GM10266 (cell line): ENCODE data around the gene NLGN4Y.

ENCODE experiments used
- DNase-seq: peaks from one replicate; pipeline ENCODE4 v3.0.0; 2012; ENCODE audit errors: extremely low spot score
- TF ChIP-seq, protein P1 (sequence below): IDR thresholded peaks from 2 replicates; pipeline ENCODE4 v1.5.1; 2012; ENCODE audit warnings: mild to moderate bottlenecking, low read depth; ENCODE audit not compliant: control insufficient read depth, insufficient read depth; ENCODE audit errors: missing control alignments

NLGN4Y gene

DNA sequence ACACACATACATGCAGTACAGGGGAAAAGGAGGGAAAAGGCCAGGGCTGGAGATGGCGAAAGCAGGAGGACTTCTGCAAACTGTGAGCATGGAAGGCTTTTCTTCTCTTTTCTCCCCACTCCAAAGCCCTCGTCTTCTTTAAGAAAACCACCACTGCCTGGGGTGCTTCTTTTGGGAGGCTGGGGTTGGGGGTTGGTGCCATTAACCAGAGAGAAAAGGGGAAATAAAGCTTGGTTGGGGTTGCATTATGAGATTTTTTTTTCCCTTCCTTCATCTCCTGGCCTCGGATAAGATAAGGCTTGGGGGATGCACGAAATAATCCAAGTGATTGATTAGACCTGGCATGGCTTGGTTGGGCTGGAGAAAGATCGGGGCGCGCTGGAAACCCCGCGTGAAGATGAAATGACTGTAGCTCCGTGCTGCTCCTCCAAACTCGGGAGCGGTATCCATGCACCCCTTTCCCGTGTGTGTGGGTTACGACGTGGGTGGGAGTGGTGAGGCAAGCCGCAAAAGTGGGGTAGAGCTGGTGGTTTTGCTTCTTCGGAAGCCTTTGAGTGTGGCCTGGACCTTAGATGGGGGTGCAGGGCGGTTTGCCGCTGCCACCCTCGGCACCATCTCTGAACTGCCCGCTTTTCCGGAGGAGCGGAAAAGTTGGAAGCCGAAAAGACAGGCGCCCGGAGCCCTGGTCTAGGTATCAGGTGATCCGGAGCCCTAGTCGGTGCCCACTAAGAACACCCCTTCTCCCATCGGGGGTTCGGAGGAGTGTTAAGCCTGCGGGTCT lies 648 bp upstream of the NLGN4Y start:
- DNase-seq, result no peak
- TF ChIP-seq, protein P1, sequence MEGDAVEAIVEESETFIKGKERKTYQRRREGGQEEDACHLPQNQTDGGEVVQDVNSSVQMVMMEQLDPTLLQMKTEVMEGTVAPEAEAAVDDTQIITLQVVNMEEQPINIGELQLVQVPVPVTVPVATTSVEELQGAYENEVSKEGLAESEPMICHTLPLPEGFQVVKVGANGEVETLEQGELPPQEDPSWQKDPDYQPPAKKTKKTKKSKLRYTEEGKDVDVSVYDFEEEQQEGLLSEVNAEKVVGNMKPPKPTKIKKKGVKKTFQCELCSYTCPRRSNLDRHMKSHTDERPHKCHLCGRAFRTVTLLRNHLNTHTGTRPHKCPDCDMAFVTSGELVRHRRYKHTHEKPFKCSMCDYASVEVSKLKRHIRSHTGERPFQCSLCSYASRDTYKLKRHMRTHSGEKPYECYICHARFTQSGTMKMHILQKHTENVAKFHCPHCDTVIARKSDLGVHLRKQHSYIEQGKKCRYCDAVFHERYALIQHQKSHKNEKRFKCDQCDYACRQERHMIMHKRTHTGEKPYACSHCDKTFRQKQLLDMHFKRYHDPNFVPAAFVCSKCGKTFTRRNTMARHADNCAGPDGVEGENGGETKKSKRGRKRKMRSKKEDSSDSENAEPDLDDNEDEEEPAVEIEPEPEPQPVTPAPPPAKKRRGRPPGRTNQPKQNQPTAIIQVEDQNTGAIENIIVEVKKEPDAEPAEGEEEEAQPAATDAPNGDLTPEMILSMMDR, result no peak

DNA sequence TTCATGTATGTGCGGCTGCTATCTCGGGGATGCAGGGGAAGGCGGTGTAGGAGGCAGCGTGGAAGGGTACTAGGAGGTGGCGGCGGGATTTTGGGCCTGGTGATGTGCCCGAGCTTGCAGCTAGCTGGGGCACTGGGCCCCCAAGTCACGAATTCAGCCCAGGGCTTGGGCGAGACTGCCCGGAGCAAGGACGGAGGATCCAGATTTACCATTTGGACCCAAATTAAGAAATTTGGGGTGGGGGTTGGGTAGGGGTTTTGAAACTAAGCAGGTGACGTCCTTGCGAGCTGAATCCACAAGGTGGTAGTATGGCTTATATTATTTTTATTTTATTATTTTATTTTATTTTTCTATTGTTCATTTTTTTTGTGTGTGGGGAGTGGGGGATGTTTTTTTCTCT lies 986 bp downstream of the NLGN4Y start:
- TF ChIP-seq, protein P1, result peak; percentile 14
- no peak for DNase-seq

DNA sequence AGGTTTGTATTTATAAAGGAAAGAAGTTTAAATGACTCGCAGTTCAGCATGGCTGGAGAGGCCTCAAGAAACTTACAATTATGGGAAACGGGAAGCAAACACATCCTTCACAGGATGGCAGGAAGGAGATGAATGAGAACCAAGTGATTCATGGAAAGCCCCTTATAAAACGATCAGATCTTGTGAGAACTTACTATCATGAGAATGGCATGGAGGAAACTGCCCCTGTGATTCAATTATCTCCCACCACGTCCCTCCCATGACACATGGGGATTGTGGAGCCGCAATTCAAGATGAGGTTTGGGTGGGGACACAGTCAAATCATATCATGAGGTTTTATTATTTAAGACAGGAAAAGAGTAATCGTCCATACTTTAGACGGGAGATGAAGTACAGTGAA lies 4.0 kb downstream of the NLGN4Y start:
- TF ChIP-seq, protein P1, result no peak
- DNase-seq, result no peak

DNA sequence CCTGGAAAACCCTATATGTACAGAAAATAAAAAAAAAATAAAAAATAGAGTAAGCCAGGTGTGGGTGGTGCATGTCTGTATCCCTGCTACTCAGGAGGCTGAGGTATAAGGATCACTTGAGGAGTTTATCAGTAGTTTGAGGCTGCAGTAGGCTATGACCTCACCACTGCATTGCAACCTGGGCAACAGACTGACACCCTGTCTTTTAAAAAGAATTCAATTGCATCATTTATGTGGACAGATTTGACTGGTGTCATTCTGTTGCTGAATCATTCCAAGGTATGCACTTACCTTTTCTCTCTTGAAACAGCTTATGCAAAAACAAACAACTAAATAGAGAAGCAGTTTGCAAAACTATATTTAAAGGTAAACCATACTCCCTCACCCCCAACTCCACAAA lies 12.4 kb downstream of the NLGN4Y start:
- DNase-seq, result no peak
- TF ChIP-seq, protein P1, result no peak

DNA sequence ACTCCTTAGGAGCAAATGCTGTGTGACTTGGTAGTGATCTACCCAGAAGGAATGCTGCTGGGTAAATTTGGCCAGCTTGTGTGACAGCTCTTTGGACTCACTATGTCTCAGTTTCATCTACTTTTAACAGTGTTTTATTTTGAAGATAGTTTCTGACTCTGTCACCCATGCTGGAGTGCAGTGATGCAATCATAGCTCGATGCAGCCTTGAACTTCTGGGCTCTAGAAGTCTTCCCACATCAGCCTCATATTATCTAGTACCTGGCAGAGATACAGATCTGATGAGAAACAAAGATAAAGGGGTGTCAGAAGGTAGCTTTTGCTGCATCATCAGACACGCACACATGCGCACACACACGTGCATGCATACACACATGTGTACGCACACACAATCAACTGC lies 19.2 kb downstream of the NLGN4Y start:
- DNase-seq, result no peak
- TF ChIP-seq, protein P1, result no peak

DNA sequence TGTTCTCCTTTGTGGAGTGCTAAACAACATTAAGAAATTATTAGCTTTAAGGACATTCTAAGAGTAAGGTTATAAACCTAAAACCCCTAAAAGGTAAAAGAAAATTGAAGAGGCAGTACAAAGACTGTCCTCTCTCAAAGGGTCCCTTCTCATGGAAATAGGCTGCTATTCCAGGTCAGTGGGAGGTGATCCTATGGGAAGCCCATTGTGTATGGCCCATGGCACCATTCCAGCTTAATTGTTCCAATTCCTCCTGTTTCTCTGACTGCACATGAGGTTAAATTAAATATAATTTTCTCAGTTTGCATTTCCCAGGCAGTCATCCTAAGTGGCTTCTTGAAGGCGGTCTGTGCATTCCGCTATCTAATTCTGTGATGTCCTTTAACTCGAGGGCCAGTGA lies 57.0 kb downstream of the NLGN4Y start:
- no peak for DNase-seq
- TF ChIP-seq, protein P1, result no peak

DNA sequence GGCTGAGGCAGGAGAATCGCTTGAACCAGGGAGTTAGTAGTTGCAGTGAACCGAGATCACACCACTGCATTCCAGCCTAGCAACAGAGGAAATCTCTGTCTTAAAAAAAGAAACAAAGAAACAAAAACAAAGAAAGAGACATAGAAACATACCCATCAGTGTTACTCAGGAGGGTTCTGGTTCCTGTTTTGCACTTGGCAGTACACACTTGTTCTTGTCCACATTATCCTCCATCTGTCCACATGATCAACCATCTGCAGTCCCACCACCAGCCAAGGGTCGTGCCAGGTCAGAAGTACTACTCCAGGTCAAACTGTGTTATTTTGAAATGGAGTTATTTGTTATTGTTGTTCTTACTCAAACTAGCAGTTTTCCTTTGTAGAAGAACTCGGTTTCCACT lies 62.4 kb downstream of the NLGN4Y start:
- TF ChIP-seq, protein P1, result no peak
- no peak for DNase-seq
